HG02763 (cell line): ENCODE results near the gene PTGES3L.
"Not testable (repeated sequence)": the region's sequence is repeated elsewhere in the genome, so short reads cannot be mapped to it uniquely, and the experiment has no call there.

Source experiments
- ATAC-seq: cut with Tn5 transposase; IDR thresholded peaks from one replicate; pipeline ENCODE4 v1.9.1; 2021; ENCODE audit warnings: mild to moderate bottlenecking, moderate library complexity; ENCODE audit not compliant: unreplicated experiment

Gene PTGES3L

DNA sequence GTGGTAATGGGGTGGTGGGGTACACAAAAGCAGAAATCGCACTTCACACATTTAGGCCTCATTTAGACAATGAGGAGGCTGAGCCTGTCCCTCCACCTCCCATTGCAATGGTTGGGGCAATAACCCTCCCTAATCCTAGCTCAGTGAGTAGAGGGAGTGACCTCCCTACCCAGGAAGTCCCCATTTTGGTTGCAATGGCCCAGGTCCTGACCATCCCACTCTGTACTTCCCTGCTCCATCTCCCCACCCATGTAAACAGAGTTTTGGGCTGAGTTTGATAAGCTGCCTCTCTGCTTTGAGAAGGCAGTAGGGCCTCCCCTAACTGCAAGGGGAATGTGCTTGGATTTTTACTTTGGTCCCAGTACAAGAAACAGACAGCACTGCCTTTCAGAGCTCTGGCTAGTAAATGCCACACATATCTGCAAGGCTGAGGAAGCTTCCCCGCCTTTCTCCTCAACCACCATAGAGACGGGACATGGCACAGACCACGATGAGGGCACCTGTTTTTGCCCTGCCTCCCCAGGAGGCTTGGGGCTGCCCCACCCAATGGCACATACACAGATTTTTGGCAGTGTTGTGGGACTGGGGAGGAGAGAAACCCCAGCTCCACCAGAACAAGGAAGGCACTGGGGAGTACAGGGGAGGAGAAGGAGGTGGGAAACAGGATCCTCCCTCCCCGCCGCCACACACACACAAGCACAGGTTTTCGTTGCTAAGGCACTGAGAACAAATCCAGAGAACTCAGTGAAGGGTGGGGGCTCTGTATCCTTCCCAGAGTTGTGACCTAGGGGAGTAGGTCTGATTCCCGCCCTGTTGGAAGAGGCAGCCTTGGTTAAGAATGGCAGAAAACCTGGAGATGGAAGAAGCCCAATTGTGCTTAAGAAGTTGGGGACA, 35.0 kb upstream of the PTGES3L start:
- no peak for ATAC-seq

DNA sequence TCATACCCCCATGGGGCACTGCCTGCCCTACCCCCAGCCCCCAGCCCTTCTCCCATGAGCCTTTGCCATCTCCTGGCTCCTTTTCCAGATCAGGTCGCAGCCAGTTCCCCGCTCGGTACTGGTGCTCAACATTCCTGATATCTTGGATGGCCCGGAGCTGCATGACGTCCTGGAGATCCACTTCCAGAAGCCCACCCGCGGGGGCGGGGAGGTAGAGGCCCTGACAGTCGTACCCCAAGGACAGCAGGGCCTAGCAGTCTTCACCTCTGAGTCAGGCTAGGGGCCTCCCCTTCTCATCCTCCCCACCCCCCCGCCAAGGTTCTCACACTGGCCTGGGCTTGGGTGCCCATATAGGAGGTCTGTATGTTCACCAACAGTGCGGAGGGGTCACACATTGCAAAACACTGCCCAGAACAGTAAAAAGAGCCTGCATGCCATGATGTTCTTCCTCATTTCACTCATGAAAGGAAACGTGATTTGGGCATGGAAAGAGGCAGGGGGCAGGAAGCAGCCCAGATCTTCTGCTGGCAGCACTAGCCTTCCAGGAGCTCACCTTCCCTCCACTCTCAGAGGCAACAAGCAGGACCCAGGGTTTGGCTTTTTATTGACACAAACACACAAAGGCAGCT, 34.3 kb upstream of the PTGES3L start:
- ATAC-seq: no peak

GRCh38 chr17:43013296-43013695, 33.4 kb upstream of the PTGES3L start:
- ATAC-seq: no peak

DNA sequence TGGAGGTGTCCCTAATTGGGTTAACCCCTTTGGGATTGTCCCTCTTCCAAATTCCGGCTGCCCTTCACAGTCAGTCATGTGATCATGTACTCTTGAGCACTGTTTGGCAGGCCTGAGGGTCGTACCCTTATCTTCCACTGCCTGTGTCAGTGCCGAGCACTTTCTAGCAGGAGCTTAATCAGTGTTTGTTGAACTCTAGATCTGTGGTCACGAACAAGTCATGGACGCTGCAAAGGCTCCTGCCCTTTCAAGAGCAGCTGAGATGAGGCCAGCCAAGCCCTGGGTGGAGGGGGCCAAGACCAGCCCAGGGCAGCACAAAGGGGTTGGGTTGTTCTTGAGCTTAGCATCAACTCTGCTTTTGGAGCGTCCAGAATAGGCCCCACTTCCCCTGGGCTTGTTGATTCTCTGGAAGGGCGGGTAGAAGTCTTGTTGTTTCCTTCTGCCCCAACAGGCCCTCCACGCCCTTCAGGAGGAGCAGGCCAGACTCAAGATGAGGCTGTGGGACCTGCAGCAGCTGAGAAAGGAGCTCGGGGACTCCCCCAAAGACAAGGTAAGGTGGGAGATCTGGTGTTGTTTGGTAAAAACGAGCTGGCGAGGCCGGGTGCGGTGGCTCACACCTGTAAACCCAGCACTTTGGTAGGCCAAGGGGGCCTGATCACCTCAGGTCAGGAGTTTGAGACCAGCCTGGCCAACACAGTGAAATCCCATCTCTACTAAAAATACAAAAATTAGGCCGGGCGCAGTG, 32.0 kb upstream of the PTGES3L start:
- ATAC-seq: no peak

GRCh38 chr17:43010667-43011308, 30.9 kb upstream of the PTGES3L start:
- no peak for ATAC-seq

GRCh38 chr17:43006639-43007551, 27.0 kb upstream of the PTGES3L start, which contains the start of gene IFI35:
Gene IFI35, plus strand, starts transcription at chr17:43006784. Its CDS starts 164 bp downstream, at chr17:43006948.
- ATAC-seq: peak; percentile 83

- no peak for ATAC-seq
Observed at GRCh38 chr17:43003542-43004172, 23.8 kb upstream of the PTGES3L start.

- ATAC-seq: not testable (repeated sequence)
Observed at GRCh38 chr17:43000894-43001293, 21.0 kb upstream of the PTGES3L start.

DNA sequence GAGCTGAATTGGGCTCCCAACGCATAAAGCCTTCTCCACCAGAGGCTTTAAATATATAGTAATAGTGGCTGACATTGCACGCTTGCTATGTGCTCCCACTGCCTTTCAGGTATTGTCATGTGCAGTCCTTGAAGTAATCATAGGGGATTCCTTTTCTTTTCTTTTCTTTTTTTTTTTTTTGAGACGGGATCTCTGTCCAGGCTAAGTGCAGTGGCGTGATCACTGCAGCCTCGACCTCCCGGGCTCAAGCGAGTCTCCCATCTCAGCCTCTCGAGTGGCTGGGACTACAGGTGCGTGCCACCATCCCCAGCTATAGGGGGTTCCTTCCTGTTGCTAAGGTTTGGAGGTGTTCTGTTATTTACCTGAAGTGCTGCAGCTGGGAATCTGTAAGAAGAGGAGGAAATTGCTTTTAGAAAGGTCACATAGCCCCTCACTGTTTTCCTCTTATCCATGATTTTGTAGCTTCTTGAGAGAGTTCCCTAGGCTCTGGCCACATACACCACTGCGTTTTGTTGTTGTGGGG, 19.2 kb upstream of the PTGES3L start:
- ATAC-seq: no peak

DNA sequence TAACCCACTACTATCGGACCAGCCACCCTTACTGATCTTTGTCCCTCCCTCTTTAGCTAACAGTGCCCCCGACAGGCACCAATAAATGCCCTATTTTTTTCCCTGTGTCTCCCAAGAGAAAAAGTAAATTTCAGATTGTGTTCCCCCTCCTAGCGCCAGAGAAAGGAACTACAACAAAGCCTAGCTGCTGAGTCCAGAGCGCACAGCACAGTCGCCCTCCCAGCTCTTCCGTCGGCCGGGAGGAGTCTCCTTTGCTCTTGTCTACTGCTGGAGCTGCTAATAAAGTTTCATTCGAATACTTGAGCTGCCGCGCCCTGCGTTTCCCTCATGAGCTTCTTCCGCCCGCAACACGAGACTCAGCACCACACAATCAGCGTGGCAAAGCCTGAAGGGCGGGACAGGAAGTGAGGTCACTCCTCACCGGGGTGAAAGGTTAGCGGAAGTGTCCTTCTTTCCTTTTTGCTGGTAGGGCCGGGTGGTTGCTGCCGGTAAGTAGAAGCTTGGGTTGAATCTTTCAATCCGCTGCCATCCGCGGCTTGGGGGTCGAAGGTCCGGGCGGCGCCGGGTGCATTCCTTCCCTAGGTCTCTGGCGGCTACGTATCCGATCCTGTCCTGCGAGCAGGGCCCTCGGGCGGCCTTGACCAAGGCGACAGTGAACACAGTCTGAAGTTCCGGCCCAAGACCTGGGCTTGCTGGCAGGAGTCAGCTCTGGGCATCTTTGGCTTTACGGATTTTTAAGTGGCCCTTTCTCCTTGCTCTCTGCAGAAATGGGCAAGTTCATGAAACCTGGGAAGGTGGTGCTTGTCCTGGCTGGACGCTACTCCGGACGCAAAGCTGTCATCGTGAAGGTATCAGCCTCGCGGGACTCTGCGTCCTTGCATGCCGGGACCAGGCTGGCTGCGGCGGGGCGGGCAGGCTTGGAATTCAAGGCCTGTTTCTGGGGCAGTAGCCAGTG, 18.4 kb upstream of the PTGES3L start, which contains the start of gene RPL27:
Gene RPL27, plus strand, starts transcription at position 436 of the 955 bp plus-strand sequence. Its CDS starts 332 bp downstream, at position 768.
- peak; percentile 93 for ATAC-seq

DNA sequence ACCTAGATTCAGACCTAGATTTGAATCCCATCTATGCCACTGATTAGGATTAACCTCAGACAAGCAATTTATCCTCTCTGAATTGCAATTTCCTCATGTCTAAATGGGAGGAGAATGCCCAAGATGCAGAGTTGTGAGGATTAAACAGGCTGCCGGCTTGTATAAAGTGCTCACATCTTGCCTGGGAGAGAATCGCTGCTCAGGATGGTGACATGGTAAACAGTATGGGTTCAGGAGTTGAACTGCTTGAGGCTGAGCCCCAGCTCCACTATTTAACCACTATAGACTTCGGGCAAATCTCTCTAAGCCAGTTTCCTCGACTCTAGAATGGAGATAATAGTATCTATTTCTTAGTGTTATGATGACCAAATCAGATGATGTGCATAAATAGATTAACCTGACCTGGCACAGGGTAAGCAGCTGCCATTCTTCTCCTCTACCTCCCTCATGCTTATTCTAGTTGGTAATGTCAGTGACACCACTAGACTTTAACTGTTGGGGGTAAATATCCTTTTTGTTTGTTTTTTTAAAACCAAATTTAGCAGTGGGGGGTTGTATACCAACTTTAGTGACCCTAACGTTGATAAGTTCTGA, 17.6 kb upstream of the PTGES3L start:
- no peak for ATAC-seq

GRCh38 chr17:42993913-42994312, 14.0 kb upstream of the PTGES3L start:
- ATAC-seq: not testable (repeated sequence)

DNA sequence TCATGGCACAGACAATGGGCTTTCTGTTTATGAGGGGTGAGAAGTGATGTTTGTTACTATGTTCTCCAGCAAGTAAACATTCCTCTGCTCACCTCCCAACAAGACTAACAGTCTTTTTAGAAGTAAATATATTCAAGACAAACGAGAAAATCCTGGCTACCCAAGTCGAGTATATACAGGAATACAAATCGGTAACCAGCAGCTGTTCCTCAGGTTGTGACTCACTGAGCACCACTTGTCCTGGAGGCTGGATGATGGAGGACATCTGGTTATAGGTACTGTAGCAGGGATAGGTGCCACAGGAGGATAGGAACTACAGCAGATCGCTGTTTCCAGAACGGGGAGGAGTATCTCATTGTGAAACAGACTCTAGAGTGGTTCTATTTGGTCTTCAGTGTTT, 13.0 kb upstream of the PTGES3L start:
- no peak for ATAC-seq

DNA sequence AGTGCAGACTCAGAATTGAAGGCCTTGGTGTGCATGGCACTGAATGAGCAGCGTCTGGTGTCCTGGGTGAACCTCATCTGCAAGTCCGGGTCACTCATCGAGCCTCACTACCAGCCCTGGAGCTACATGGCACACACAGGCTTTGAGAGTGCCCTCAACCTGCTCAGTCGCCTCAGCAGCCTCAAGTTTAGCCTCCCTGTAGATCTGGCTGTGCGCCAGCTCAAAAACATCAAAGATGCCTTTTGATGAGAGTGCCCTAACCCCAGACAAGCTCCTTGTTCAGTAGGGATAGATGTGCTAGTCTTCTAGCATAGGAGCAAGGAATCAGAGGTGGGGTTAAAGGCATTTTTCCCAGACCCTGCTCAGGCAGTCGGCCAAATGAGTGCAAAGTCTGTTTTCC, 11.6 kb upstream of the PTGES3L start:
- ATAC-seq: no peak

DNA sequence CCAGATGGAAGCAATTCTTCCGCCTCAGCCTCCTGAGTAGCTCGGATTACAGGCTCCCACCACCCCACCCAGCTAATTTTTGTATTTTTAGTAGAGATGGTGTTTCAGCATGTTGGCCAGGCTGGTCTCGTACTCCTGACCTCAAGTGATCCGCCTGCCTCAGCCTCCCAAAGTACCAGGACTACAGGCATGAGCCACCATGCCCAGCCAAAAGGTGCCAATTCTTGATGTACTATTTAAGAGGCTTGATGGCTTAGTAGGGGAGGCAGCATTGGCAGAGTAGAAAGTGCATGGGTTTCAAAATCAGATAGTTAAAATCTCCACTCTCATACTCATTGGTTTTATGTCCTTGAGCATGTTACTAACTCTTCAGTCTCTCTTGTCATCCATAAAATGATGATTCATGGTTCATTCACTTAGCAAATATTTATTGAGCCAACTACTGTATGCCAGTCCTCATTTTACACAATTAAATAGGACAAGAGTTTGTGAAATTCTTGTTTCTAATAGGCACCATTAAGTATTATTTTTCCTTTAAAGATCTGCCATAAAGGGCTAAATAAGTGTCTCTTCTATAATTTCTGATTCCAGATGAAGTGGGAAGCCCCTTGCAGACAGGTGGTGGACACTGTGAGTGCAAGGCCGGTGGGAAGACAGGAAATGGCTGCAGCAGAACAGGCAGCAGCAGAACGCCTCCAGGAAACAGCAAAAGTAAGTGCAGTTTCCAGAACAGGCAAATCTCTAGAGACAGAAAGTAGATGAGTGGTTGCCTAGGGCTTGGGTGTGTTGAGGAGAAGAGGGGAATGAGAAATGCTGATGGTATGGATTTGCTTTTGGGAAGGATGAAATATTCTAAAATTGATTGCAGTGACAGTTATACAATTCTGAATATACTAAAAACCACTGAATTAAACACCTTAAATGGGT, 10.1 kb upstream of the PTGES3L start:
- no peak for ATAC-seq

DNA sequence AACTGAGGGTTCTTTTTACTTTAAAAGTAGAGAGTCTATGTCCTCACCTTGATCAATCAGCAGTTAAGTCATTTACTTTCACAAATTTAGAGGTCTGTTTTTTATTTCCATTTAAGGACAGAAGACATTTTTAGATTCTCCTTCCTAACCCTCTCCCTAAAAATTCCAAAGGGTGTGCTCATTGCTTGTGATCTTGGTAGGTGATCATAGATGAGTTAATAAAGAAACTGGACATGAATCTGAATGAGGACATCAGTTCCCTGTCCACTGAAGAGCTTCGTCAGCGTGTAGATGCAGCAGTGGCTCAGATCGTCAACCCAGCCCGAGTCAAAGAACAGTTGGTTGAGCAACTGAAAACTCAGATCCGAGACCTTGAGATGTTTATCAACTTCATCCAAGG, 9.3 kb upstream of the PTGES3L start:
- no peak for ATAC-seq

GRCh38 chr17:42985225-42985624, 5.3 kb upstream of the PTGES3L start:
- ATAC-seq: no peak
